AG09319 (cell line): Measurements from ENCODE around the gene MB21D2.

Experiments
- DNase-seq: peaks from one replicate; pipeline ENCODE4 v3.0.0-alpha.2; 2010; ENCODE audit warnings: low read depth; ENCODE audit errors: extremely low read depth
- CTCF ChIP-seq: IDR thresholded peaks from 2 replicates; pipeline ENCODE4 v1.5.1; 2011; ENCODE audit warnings: low read depth, mild to moderate bottlenecking, inconsistent platforms, low read length, moderate library complexity

The MB21D2 gene

GRCh38 chr3:192826214-192827006, 91.2 kb downstream of the MB21D2 start:
- DNase-seq: no peak

DNA sequence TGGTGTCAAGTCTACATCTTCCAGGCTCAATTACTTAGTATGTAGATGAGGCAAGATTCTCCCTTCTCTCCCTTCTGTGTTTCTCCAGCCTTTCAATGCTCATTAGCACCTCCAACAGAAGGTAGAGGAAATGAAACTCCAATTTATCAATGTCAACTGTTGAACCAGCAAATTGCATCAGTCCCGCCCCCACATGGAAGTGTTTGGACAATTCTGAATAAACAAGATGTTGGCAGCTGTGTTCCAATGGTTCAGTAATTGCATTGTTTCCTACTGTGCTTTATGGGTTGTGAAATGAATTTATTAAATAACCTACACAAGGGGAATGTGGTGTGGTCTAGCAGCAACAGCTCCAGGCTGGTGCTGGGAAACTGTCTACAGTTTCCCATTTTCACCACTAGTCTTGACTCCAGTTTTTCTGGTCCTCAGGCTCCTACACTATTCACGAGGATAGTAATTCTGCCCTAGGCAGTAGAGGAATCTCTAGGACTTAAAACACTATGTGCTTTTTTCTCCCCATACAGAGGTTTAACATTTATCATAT, 91.9 kb downstream of the MB21D2 start:
- DNase-seq: no peak
- no peak; the same call in none of the 2 replicates for TF ChIP-seq CTCF

More at GRCh38 chr3:192826214-192827006, 91.2 kb downstream of the MB21D2 start:
- no peak for TF ChIP-seq CTCF

DNA sequence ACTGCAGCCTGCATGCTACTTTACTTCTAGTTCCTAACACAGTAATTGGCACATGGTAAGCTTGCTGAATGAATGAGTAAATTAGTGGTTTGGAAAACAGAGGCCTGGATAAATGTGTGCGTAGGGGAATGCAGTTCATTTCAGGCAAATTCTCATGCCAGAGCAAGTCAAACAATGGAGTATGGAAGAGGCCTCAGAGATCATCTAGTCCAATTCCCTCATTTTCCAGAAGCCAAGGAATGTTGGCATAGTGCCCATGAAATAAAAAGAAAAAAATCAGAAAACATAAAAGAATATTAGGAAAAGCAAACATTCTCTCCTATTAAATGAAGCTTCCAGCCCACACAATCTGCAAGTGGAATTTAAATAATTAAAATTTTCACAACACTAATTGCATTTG, 92.4 kb downstream of the MB21D2 start:
- no peak for TF ChIP-seq CTCF
- no peak for DNase-seq

DNA sequence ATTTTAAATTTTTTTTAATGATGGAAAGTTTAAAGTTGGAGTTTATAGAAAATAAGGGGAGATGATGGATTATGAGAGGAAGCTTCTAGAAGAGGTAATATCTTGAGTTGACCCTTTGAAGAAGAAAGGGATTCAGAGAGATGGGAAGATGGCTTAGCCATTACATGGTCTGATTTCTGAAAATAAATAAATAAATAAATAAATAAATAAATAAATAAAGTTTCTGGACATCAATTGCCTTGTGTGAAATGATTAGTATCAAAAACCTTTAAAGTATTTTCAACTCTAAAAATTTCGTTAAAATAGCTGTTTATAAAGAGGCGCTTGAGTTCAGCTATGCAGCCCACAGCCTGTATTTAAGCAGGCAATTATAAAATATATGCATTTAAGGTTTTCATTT, 93.3 kb downstream of the MB21D2 start:
- DNase-seq: no peak
- TF ChIP-seq CTCF: no peak

GRCh38 chr3:192821161-192821560, 96.5 kb downstream of the MB21D2 start:
- no peak for TF ChIP-seq CTCF

DNA sequence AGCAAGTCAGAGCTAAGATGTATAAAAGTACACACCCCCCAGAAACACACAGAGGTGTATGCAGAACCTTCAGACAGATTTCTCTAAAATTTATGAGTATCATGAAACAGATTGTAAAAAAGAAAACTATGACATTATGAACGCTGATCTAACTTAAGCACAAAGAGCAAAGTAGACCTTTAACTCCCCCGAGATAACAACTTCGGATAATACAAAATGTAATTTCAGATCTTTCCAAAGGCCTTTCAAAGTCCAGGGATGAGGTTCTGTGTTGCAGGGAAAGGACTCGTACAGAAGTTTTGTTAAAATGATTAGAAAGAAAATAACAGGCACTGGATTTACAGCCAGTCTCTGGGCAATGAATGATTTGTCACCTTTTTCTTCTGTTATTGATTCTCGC, 97.5 kb downstream of the MB21D2 start:
- no peak for TF ChIP-seq CTCF
- DNase-seq: no peak

More at GRCh38 chr3:192821161-192821560, 96.5 kb downstream of the MB21D2 start:
- DNase-seq: no peak

- DNase-seq: no peak
- TF ChIP-seq CTCF: no peak
Observed at GRCh38 chr3:192819001-192819569, 98.6 kb downstream of the MB21D2 start.
